SJCRH30 (cell line): ENCODE data around the gene GPR83. TPM values are rescaled to one million over a fixed set of nuclear protein-coding genes. Genes with fewer than 3 reads are reported as not detected.
"Not testable (repeated sequence)": the region's sequence is repeated elsewhere in the genome, so short reads cannot be mapped to it uniquely, and the experiment has no call there.

Experiments
- DNase-seq, 2 experiments: peaks; one replicate each; pipeline ENCODE4 v3.0.0-alpha.2; 2015 to 2020
- H3K27ac ChIP-seq: fragments of 250-450 bp; sonication (Bioruptor Pico); 2 replicates; pipeline ENCODE4 v1.5.1; 2020; ENCODE audit warnings: mild to moderate bottlenecking, moderate library complexity
- H3K27me3 ChIP-seq: fragments of 250-450 bp; sonication (Bioruptor Pico); 2 replicates; pipeline ENCODE4 v1.5.1; 2020; ENCODE audit warnings: mild to moderate bottlenecking, moderate library complexity
- H3K36me3 ChIP-seq: fragments of 250-450 bp; sonication (Bioruptor Pico); 2 replicates; pipeline ENCODE4 v1.5.1; 2020; ENCODE audit warnings: mild to moderate bottlenecking, moderate library complexity
- H3K4me1 ChIP-seq: fragments of 250-450 bp; sonication (Bioruptor Pico); 2 replicates; pipeline ENCODE4 v1.5.1; 2020; ENCODE audit warnings: mild to moderate bottlenecking, moderate library complexity
- H3K4me3 ChIP-seq: fragments of 250-450 bp; sonication (Bioruptor Pico); 2 replicates; pipeline ENCODE4 v1.5.1; 2020; ENCODE audit warnings: mild to moderate bottlenecking, moderate library complexity
- H3K9me3 ChIP-seq: fragments of 250-450 bp; sonication (Bioruptor Pico); replicated peaks from 2 replicates; pipeline ENCODE4 v1.5.1; 2020; ENCODE audit warnings: mild to moderate bottlenecking, moderate library complexity
- total RNA-seq: library from RNA; depleted of rRNA; stranded (reverse); fragments of >200 nt; shearing (Covaris generic); gene quantifications from 2 replicates; pipeline ENCODE4 v1.2.3, GENCODE V29; 2014

GPR83 gene
- total RNA-seq, 1 experiment from 2014 or later: 0.04 TPM

GRCh38 chr11:94401773-94402265 lies 600 bp upstream of the GPR83 start:
- Histone ChIP-seq H3K4me3 (peak overlapping the region; percentile 30), H3K27me3 (no peaks in the 10 kb centered on the region), H3K27ac (no peak overlapping the region), H3K36me3 (no peaks in the 10 kb centered on the region), H3K4me1 (no peaks in the 10 kb centered on the region), H3K9me3 (no peaks in the 10 kb centered on the region)
- no peak for DNase-seq

GRCh38 chr11:94400457-94400838 lies 771 bp downstream of the GPR83 start:
- Histone ChIP-seq H3K4me3 (no peak overlapping the region), H3K4me1 (no peaks in the 10 kb centered on the region), H3K9me3 (no peaks in the 10 kb centered on the region), H3K36me3 (no peaks in the 10 kb centered on the region), H3K27ac (no peak overlapping the region), H3K27me3 (no peaks in the 10 kb centered on the region)
- no peak for DNase-seq

- Histone ChIP-seq H3K4me3 (no peak overlapping the region), H3K27me3 (no peaks in the 10 kb centered on the region)
- DNase-seq: no peak
Observed at GRCh38 chr11:94400050-94400449, 1.2 kb downstream of the GPR83 start.

GRCh38 chr11:94398101-94398500 lies 3.1 kb downstream of the GPR83 start:
- no peak for DNase-seq
- Histone ChIP-seq H3K27me3 (no peaks in the 10 kb centered on the region), H3K9me3 (no peaks in the 10 kb centered on the region), H3K36me3 (no peaks in the 10 kb centered on the region), H3K4me3 (no peak overlapping the region), H3K27ac (no peak overlapping the region), H3K4me1 (no peaks in the 10 kb centered on the region)

More at GRCh38 chr11:94400050-94400449, 1.2 kb downstream of the GPR83 start:
- Histone ChIP-seq H3K36me3 (no peaks in the 10 kb centered on the region), H3K27ac (no peak overlapping the region), H3K9me3 (no peaks in the 10 kb centered on the region), H3K4me1 (no peaks in the 10 kb centered on the region)

GRCh38 chr11:94396282-94396681 lies 4.9 kb downstream of the GPR83 start:
- H3K36me3 ChIP-seq: no peaks in the 10 kb centered on the region
- H3K27me3 ChIP-seq: no peaks in the 10 kb centered on the region
- no peaks in the 10 kb centered on the region for H3K4me1 ChIP-seq
- no peak overlapping the region for H3K27ac ChIP-seq
- H3K9me3 ChIP-seq: no peaks in the 10 kb centered on the region
- no peak for DNase-seq
- no peak overlapping the region for H3K4me3 ChIP-seq

- H3K4me3 ChIP-seq, H3K9me3 ChIP-seq, DNase-seq, H3K27ac ChIP-seq, H3K4me1 ChIP-seq, H3K27me3 ChIP-seq, H3K36me3 ChIP-seq: not testable (repeated sequence)
Observed at GRCh38 chr11:94391937-94392336, 9.3 kb downstream of the GPR83 start.

- Histone ChIP-seq H3K27me3 (no peaks in the 10 kb centered on the region), H3K36me3 (no peaks in the 10 kb centered on the region), H3K27ac (no peak overlapping the region), H3K4me1 (no peaks in the 10 kb centered on the region), H3K4me3 (no peak overlapping the region), H3K9me3 (no peaks in the 10 kb centered on the region)
- no peak for DNase-seq
Observed at GRCh38 chr11:94379613-94380012, 21.6 kb downstream of the GPR83 start.

GRCh38 chr11:94376841-94377240 lies 24.4 kb downstream of the GPR83 start:
- Histone ChIP-seq H3K27me3 (no peaks in the 10 kb centered on the region), H3K27ac (no peak overlapping the region), H3K9me3 (no peaks in the 10 kb centered on the region), H3K4me1 (no peaks in the 10 kb centered on the region), H3K4me3 (no peak overlapping the region), H3K36me3 (no peaks in the 10 kb centered on the region)
- no peak for DNase-seq

GRCh38 chr11:94370576-94370975 lies 30.6 kb downstream of the GPR83 start:
- H3K4me3 ChIP-seq, H3K36me3 ChIP-seq, DNase-seq, H3K27me3 ChIP-seq, H3K27ac ChIP-seq, H3K4me1 ChIP-seq, H3K9me3 ChIP-seq: not testable (repeated sequence)

GRCh38 chr11:94350850-94351563 lies 50.2 kb downstream of the GPR83 start:
- not testable (repeated sequence) for DNase-seq, H3K4me1 ChIP-seq, H3K4me3 ChIP-seq, H3K9me3 ChIP-seq, H3K27ac ChIP-seq, H3K36me3 ChIP-seq, H3K27me3 ChIP-seq

- H3K27me3 ChIP-seq, DNase-seq, H3K36me3 ChIP-seq, H3K27ac ChIP-seq, H3K4me1 ChIP-seq, H3K4me3 ChIP-seq, H3K9me3 ChIP-seq: not testable (repeated sequence)
Observed at GRCh38 chr11:94346311-94346710, 54.9 kb downstream of the GPR83 start.

- no peaks in the 10 kb centered on the region for H3K27me3 ChIP-seq
- H3K9me3 ChIP-seq: no peaks in the 10 kb centered on the region
- H3K27ac ChIP-seq: no peak overlapping the region
- H3K4me3 ChIP-seq: no peak overlapping the region
- H3K4me1 ChIP-seq: no peaks in the 10 kb centered on the region
- DNase-seq: no peak
- no peaks in the 10 kb centered on the region for H3K36me3 ChIP-seq
Observed at GRCh38 chr11:94343495-94343894, 57.7 kb downstream of the GPR83 start.

- no peak for DNase-seq
- H3K36me3 ChIP-seq: no peaks in the 10 kb centered on the region
- H3K27me3 ChIP-seq: no peaks in the 10 kb centered on the region
- no peak overlapping the region for H3K27ac ChIP-seq
- no peaks in the 10 kb centered on the region for H3K4me1 ChIP-seq
- H3K4me3 ChIP-seq: no peak overlapping the region
- no peaks in the 10 kb centered on the region for H3K9me3 ChIP-seq
Observed at GRCh38 chr11:94342250-94342649, 59.0 kb downstream of the GPR83 start.

- no peaks in the 10 kb centered on the region for H3K36me3 ChIP-seq
- no peak for DNase-seq
- H3K27ac ChIP-seq: no peak overlapping the region
- H3K9me3 ChIP-seq: no peaks in the 10 kb centered on the region
- no peak overlapping the region for H3K4me3 ChIP-seq
- no peaks in the 10 kb centered on the region for H3K4me1 ChIP-seq
- H3K27me3 ChIP-seq: no peaks in the 10 kb centered on the region
Observed at GRCh38 chr11:94338651-94339050, 62.6 kb downstream of the GPR83 start.

GRCh38 chr11:94336033-94336432 lies 65.2 kb downstream of the GPR83 start:
- Histone ChIP-seq H3K27me3 (no peaks in the 10 kb centered on the region), H3K9me3 (no peaks in the 10 kb centered on the region), H3K36me3 (no peaks in the 10 kb centered on the region), H3K4me3 (no peak overlapping the region), H3K27ac (no peak overlapping the region), H3K4me1 (no peaks in the 10 kb centered on the region)
- DNase-seq: no peak

- Histone ChIP-seq H3K27ac (no peak overlapping the region), H3K9me3 (no peaks in the 10 kb centered on the region), H3K4me1 (no peaks in the 10 kb centered on the region), H3K27me3 (no peaks in the 10 kb centered on the region), H3K36me3 (no peaks in the 10 kb centered on the region), H3K4me3 (no peak overlapping the region)
- DNase-seq: no peak
Observed at GRCh38 chr11:94332814-94333213, 68.4 kb downstream of the GPR83 start.
